ENCODE results near the gene SCG3.

SCG3 gene

GRCh38 chr15:51678096-51678495, 3.2 kb upstream of the SCG3 start:
- DNase-seq (ENCODE audit: low read depth in 2 of 2): no peak

- no peak for DNase-seq (ENCODE audit: low read depth in 2 of 2)
These were observed 982 bp upstream of the SCG3 start for GRCh38 chr15:51680321-51680720.

- DNase-seq (ENCODE audit: low read depth in 2 of 2): no peak
These were observed 6.3 kb downstream of the SCG3 start for GRCh38 chr15:51687565-51687964.

- no peak for DNase-seq (ENCODE audit: low read depth in 2 of 2)
These were observed 7.6 kb downstream of the SCG3 start for GRCh38 chr15:51688863-51689262.

GRCh38 chr15:51692154-51692553, 10.9 kb downstream of the SCG3 start:
- DNase-seq (ENCODE audit: low read depth in 2 of 2): no peak

- no peak for DNase-seq (ENCODE audit: low read depth in 2 of 2)
These were observed 15.3 kb downstream of the SCG3 start for GRCh38 chr15:51696566-51696965.

GRCh38 chr15:51697163-51697562, 15.9 kb downstream of the SCG3 start:
- no peak for DNase-seq (ENCODE audit: low read depth in 2 of 2)

- DNase-seq (ENCODE audit: low read depth in 2 of 2): no peak
These were observed 18.1 kb downstream of the SCG3 start for GRCh38 chr15:51699373-51699772.

GRCh38 chr15:51702710-51703109, 21.4 kb downstream of the SCG3 start:
- DNase-seq (ENCODE audit: low read depth in 2 of 2): no peak

GRCh38 chr15:51706291-51706690, 25.0 kb downstream of the SCG3 start:
- no peak for DNase-seq (ENCODE audit: low read depth in 2 of 2)

GRCh38 chr15:51706926-51707608, 25.8 kb downstream of the SCG3 start:
- no peak for DNase-seq (ENCODE audit: low read depth in 2 of 2)

- DNase-seq (ENCODE audit: low read depth in 2 of 2): no peak
These were observed 26.7 kb downstream of the SCG3 start for GRCh38 chr15:51708013-51708412.

- DNase-seq (ENCODE audit: low read depth in 2 of 2): no peak
These were observed 27.7 kb downstream of the SCG3 start for GRCh38 chr15:51709031-51709430.

- no peak for DNase-seq (ENCODE audit: low read depth in 2 of 2)
These were observed 32.9 kb downstream of the SCG3 start for GRCh38 chr15:51714162-51714561.

- no peak for DNase-seq (ENCODE audit: low read depth in 2 of 2)
These were observed 33.6 kb downstream of the SCG3 start for GRCh38 chr15:51714911-51715310.

- DNase-seq (ENCODE audit: low read depth in 2 of 2): no peak
These were observed 36.9 kb downstream of the SCG3 start for GRCh38 chr15:51718219-51718618.

GRCh38 chr15:51718746-51719145, 37.4 kb downstream of the SCG3 start:
- no peak for DNase-seq (ENCODE audit: low read depth in 2 of 2)

GRCh38 chr15:51720201-51720995, 39.1 kb downstream of the SCG3 start:
- DNase-seq (ENCODE audit: low read depth in 2 of 2): no peak

- no peak for DNase-seq (ENCODE audit: low read depth in 2 of 2)
These were observed 40.1 kb downstream of the SCG3 start for GRCh38 chr15:51721199-51721960.

GRCh38 chr15:51724199-51724598, 42.9 kb downstream of the SCG3 start:
- no peak for DNase-seq (ENCODE audit: low read depth in 2 of 2)

- no peak for DNase-seq (ENCODE audit: low read depth in 2 of 2)
These were observed 43.4 kb downstream of the SCG3 start for GRCh38 chr15:51724673-51725072.

- DNase-seq (ENCODE audit: low read depth in 2 of 2): no peak
These were observed 45.2 kb downstream of the SCG3 start for GRCh38 chr15:51726302-51727073.
